Raji (cell line): Measurements from ENCODE around the gene LSP1.

Experiments
- POLR2A ChIP-seq: IDR thresholded peaks from 2 replicates; pipeline ENCODE4 v1.6.1; 2011; ENCODE audit warnings: low read depth, low read length, control low read depth; ENCODE audit not compliant: insufficient read depth

Gene LSP1

GRCh38 chr11:1896923-1897322 is 44.0 kb downstream of the LSP1 start:
- no peak for TF ChIP-seq POLR2A

DNA sequence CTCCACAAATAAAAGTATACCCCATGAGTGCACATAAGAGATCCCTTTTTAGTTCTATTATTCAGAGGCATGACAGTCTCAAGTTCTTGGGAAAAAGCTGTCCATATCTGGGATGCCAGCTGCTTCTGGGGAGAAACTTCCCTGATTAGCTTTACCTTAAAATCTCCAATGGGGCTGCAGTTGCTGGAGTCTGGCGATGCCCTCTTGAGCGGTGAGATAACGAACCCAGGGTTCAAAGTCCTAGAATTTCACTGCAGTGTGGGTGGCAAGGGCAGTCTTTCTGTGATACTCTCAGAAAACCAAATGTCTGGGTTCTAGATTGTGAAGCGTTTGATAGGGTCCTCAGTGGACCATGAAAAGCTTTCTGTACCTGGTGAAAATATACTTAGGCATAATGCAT is 46.2 kb downstream of the LSP1 start:
- no peak for TF ChIP-seq POLR2A

DNA sequence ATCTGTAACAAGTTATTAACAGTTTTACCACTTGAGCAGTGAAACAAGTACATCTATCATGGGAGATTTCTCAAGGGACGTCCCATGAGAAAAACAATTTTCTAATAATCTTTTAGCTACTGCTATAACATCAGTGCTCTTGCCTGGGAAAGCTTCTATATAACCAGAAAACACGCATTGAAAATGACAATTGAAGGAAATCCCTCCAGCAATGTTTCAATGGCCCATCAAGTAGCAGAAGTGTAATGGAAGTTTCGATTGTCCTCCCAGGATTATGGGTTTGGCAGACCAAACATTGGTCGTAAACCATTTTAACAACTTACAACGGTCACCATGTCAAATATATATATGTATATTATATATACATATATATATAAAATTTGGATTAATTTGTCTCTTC is 46.8 kb downstream of the LSP1 start:
- TF ChIP-seq POLR2A = no peak

- TF ChIP-seq POLR2A = no peak
Measured at GRCh38 chr11:1906181-1906580, 53.3 kb downstream of the LSP1 start.

DNA sequence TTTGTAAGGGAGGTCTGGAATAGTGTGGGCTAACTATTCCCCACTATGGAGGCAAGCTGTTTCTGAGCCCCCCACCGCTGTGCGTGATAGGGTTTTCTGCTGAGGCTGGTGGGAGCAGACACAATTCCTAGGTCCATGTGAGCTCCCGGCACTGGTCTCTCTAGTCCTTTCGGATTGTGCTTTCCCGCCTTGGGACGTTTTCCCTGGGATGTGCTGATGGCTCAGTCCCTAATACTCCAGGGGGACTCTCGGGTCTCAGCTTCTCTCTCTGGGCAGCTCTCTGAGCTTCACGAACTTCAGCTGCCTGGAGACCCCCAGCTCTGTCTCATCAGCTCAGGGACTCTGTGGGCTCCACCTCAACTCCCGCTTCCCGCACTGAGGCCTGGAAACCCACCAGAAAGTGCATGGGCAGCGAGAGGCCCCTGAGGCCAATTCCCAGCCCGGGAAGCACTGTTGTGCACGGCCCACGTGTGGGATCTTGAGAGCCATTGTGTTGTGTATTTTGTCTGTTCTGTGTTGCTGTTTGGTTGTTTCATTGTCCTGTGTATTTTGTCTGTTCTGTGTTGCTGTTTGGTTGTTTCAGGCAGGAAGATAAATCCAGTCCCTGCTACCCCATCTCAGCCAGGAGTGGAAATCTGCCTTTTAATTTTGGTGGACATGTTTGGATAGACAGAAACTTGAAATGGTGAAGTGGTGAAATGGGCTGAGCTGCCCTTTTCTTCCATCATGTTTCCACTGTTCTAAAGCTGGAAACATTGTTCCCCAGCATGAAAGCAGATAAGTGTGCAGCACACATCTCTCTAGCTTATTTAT is 53.9 kb downstream of the LSP1 start:
- no peak for TF ChIP-seq POLR2A

- TF ChIP-seq POLR2A = no peak
Measured at GRCh38 chr11:1908618-1909017, 55.7 kb downstream of the LSP1 start.

DNA sequence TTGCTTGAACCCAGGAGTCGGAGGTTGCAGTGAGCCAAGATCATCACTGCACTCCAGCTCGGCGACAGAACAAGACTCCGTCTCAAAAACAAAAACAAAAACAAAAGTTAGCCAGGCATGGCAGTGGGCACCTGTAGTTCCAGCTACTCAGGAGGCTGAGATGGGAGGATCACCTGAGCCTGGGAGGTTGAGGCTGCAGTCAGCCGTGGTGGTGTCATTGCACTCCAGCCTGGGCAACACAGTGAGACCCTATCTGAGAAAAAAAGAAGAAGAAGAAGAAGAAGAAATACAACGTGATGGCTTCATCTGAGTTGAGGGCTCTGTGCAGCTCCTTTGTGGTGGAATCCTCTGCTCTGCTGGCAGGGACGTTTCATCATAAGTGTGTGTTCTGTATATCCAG is 56.6 kb downstream of the LSP1 start:
- no peak for TF ChIP-seq POLR2A

DNA sequence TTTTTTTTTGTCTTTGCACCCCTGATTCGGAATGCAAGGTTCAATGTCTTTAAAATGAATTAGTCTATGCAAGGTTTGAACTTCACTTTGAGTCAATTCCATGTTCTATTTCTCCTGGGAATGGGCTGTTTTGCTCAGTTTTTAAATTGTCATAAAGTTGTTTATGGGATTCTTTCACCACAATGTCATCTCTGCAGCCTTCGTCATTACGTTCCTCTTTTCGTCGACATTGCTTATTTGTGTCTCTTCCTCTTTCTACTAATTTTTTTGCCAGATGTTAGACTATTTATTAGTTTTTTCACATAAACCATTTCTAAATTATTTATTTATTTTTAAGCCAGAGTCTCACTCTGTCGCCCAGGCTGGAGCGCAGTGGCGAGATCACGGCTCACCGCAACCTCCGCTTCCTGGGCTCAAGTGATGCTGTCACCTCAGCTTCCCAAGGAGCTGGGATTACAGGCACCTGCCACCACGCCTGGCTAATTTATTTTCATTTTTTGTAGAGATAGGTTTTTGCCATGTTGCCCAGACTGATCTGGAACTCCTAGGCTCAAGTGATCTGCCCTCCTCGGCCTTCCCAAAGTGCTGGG is 59.5 kb downstream of the LSP1 start:
- no peak for TF ChIP-seq POLR2A

- TF ChIP-seq POLR2A = no peak
Measured at GRCh38 chr11:1913271-1914060, 60.6 kb downstream of the LSP1 start.

DNA sequence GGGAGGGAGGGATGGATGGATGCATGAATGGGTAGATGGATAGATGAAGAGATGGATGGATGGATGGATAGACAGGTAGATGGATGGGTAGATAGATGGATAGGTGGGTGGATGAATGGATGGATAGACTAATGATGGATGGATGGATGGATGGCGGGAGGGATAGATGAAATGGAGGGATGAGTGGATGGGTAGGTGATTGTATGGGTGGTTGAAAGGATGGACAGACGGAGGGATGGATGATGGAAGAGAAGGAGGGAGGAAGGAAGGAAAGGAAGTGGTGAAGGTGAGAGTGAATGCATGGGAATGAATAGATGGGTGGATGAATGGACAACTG is 62.9 kb downstream of the LSP1 start:
- no peak for TF ChIP-seq POLR2A

- TF ChIP-seq POLR2A = no peak
Measured at GRCh38 chr11:1916132-1916985, 63.5 kb downstream of the LSP1 start.

DNA sequence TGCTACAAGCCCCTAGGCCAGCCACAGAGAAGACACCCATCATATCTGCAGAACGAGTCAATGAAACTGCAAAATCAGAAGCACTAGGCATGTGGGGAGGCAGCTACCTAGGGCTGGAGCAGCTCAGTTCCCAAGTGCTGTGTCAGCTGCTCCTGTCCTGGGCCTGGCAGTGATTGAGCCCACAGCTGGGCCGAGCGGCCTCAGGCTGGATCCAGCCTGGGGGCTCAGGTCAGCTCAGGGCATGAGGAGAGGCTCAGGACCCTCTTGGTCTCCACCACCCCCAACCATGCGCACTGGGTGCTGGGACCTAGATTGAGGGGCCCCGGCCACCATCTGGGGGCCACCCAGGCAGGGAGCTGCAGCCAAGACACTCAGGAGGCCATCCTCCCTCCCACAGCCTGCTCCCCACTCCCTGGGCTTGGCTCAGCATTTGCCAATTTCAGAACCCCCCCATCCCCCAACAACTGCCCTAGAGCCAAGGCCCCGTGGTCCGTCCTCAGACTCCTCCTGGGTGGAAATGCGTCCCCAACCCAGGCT is 64.2 kb downstream of the LSP1 start:
- TF ChIP-seq POLR2A = no peak

DNA sequence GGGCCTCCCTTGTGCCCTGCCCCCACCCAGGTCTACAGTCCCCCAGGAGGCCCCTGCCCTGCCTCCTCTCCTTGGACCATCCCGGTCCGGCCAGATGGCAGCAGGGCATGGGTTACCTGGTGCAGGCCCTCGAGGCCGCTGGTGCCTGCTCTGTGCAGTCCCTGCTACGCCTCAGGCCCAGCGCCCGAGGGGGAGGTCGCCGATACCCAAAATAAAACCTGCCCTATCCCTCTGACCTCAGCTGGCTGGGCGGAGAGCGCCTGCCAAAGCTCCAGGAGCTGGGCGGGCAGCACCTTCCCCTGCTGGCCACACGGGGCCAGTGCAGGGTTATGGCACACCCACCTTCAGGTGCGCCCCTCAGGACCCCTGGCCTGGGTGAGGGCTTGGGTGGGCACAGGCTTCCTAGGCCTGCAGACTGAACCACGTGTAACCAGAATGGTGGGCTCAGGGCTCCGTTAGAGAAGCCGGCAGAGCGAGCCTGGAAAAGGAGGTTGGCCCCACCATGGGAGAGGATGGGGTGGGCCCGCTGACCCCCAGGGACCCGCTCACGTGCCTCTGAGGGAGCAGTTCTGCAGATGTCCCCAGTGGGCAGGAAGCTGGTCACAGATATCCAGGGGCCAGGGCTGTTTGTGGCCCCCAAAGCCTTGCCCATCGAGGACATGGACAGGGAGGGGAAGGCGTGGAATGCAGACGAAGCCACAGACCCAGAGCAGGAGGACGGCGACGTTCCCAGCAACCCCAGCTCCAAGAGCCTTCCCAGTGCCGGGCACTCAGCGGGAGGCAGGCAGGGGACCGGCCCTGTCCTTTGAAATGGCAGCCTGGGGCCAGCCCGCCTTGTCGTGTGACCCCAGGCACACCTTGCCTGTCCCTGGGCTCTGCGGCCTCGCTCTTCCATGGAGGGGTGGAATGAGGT is 64.9 kb downstream of the LSP1 start:
- no peak for TF ChIP-seq POLR2A
